ENCODE results near the gene NENF.

DNA sequence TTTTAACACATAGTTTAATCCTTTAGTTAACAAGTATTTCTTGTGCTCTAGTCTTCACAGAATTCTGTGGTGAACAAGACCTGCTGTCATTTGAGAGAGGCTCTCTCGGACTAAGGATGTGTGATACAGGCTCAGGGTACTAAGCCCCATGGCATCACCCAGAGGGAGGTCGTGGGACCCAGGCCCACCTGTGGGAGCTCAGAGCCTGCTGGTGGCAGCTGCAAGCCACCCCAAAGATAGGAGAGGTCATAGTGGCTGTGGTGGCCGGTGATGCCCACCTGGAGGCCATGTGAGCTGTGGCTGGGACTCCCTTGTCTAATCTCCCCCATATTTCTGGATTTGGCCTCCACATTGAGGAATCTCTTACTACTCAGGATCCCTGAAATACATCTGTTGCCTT, 22.0 kb downstream of the NENF start:
- TF ChIP-seq EZH2 (IDR thresholded peaks at IDR 0.05; ENCODE audit: borderline replicate concordance, low read length) = no peak
- TF ChIP-seq, protein P1, sequence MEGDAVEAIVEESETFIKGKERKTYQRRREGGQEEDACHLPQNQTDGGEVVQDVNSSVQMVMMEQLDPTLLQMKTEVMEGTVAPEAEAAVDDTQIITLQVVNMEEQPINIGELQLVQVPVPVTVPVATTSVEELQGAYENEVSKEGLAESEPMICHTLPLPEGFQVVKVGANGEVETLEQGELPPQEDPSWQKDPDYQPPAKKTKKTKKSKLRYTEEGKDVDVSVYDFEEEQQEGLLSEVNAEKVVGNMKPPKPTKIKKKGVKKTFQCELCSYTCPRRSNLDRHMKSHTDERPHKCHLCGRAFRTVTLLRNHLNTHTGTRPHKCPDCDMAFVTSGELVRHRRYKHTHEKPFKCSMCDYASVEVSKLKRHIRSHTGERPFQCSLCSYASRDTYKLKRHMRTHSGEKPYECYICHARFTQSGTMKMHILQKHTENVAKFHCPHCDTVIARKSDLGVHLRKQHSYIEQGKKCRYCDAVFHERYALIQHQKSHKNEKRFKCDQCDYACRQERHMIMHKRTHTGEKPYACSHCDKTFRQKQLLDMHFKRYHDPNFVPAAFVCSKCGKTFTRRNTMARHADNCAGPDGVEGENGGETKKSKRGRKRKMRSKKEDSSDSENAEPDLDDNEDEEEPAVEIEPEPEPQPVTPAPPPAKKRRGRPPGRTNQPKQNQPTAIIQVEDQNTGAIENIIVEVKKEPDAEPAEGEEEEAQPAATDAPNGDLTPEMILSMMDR (IDR thresholded peaks at IDR 0.05; ENCODE audit: low read length) = no peak
